ENCODE measurements around the gene ANOS1. TPM values are rescaled to one million over a fixed set of nuclear protein-coding genes. Genes with fewer than 3 reads are reported as not detected.
A peak's percentile ranks its signal among the peaks of the same experiment; 100 is the strongest.

The ANOS1 gene
- total RNA-seq, 6 donors from 2014 or later: 16.8 to 118 (median 66.6) TPM

DNA sequence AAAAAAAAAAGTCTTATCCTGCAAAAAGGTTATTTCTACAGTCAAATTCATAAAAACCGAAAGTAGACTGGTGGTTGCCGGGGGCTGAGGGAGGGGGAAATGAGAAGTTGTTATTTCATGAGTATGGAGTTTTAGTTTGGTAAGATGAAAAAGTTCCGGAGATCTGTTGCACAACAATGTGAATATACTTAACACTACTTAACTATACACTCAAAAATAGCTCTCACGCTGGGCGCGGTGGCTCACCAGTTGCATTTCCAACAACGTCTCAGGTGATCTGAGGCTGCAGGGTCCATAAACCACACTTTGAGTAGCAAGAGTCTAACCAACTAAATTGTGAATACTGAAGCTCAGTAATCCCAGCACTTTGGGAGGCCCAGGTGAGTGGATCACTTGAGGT is 52.4 kb downstream of the ANOS1 start:
- H3K36me3 ChIP-seq: no peaks in the 10 kb centered on the region
- no peak overlapping the region for H3K4me3 ChIP-seq
- 55 to 77% methylated on average over 6 to 7 of the region's 7 CpGs for WGBS, 2 donors
- DNase-seq (peak in 1 of 2 donors; percentile 65), ATAC-seq (ENCODE audit: low FRiP score in 2 of 2) (no peak)
- TF ChIP-seq POLR2A (IDR thresholded peaks at IDR 0.05): no peak
- TF ChIP-seq POLR2AphosphoS5 (IDR thresholded peaks at IDR 0.05): no peak
- H3K27me3 ChIP-seq: no peaks in the 10 kb centered on the region
- H3K9me3 ChIP-seq: no peaks in the 10 kb centered on the region
- H3K27ac ChIP-seq: peak overlapping the region in 1 of 4 donors; percentile 23
- H3K4me1 ChIP-seq: no peaks in the 10 kb centered on the region

DNA sequence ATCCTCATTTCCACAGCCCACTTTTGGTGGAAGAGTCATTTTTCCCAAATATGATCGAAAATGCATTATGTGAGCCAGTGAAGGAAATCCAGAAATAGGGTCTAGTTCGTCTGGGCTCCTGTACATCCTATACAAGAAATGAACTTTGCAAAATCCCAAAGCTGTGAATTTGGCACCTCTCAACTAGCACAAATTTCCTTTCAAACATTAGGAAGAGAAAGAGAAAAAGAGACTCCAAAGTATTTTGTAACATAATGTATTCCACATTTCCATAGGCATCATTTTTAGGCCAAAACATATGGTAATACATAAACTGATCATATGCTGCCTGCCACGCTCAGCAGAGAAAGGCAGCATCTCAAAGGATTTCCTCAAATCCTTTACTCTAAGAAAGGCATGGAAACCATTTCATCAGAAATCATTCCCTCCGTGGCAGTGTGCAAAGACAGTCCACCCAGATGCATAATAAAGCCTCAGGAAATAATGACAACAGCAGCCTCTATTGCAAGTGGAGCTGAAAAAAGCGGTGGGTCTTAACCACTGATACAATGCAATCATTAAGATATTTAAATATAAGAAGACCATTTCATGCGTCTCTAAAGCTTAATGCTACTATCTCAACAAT is 56.8 kb downstream of the ANOS1 start:
- no peak overlapping the region for H3K4me3 ChIP-seq
- H3K9me3 ChIP-seq: no peaks in the 10 kb centered on the region
- DNase-seq: no peak
- TF ChIP-seq, protein P1, sequence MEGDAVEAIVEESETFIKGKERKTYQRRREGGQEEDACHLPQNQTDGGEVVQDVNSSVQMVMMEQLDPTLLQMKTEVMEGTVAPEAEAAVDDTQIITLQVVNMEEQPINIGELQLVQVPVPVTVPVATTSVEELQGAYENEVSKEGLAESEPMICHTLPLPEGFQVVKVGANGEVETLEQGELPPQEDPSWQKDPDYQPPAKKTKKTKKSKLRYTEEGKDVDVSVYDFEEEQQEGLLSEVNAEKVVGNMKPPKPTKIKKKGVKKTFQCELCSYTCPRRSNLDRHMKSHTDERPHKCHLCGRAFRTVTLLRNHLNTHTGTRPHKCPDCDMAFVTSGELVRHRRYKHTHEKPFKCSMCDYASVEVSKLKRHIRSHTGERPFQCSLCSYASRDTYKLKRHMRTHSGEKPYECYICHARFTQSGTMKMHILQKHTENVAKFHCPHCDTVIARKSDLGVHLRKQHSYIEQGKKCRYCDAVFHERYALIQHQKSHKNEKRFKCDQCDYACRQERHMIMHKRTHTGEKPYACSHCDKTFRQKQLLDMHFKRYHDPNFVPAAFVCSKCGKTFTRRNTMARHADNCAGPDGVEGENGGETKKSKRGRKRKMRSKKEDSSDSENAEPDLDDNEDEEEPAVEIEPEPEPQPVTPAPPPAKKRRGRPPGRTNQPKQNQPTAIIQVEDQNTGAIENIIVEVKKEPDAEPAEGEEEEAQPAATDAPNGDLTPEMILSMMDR (IDR thresholded peaks at IDR 0.05): no peak
- no peak for TF ChIP-seq POLR2AphosphoS5 (IDR thresholded peaks at IDR 0.05)
- no peak for TF ChIP-seq EP300 (IDR thresholded peaks at IDR 0.05)
- no peak for TF ChIP-seq POLR2A (IDR thresholded peaks at IDR 0.05)
- no peaks in the 10 kb centered on the region for H3K36me3 ChIP-seq
- H3K4me1 ChIP-seq: no peaks in the 10 kb centered on the region
- H3K27me3 ChIP-seq: no peaks in the 10 kb centered on the region
- no peak overlapping the region for H3K27ac ChIP-seq
- ATAC-seq (ENCODE audit: low FRiP score in 2 of 2): no peak
- WGBS, 2 donors: 79 to 83% methylated on average over 6 of the region's 6 CpGs

DNA sequence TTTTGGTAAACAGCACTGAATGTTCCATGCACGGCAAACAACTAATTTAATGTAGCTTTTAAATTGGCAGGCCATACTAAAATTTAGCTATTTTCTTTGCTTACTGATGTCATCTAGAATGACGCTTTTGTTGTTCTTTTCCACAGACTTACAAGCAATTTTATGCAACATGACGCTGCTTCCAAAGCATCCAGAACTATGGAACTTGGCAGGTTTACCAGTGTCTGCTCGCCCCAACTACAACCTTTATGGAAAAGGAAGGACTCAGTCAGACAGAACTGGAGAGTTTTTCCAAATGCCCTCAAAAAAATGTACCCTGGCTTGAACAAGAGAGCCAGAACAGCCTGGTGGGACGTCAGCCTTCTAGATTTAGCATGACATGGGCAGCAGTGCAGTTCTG is 58.7 kb downstream of the ANOS1 start:
- WGBS, 2 donors: 76 to 79% methylated on average over 4 to 5 of the region's 5 CpGs
- Histone ChIP-seq H3K27ac (no peak overlapping the region), H3K4me1 (no peaks in the 10 kb centered on the region)

DNA sequence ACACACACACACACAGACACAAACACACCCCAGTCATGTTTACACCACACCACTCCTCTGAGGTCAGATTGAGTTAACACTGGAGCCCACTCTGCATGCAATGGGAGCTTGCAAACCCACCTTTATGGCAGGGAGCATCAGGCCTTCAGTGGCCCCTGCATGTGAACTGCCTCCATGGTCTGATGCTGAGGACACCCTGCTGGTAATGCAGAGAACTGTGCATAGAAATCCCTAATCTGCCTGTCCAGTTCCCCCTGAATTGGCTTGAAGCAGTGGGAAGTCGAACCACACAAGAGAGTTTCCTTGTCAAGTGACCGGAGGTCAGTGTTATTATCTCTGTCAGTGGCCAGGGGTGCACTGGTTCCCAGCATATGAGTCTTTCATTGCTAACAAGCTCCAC is 59.8 kb downstream of the ANOS1 start:
- no peaks in the 10 kb centered on the region for H3K36me3 ChIP-seq
- ATAC-seq (ENCODE audit: low FRiP score in 2 of 2): peak in 1 of 2 donors; percentile 19
- H3K4me1 ChIP-seq: no peaks in the 10 kb centered on the region
- no peak for DNase-seq
- WGBS, 2 donors: 61% methylated on average over 2 of the region's 2 CpGs; no CpG with 5 or more reads in 1 of the 2 donors
- no peak overlapping the region for H3K27ac ChIP-seq
- no peaks in the 10 kb centered on the region for H3K27me3 ChIP-seq
- H3K9me3 ChIP-seq: no peaks in the 10 kb centered on the region
- no peak overlapping the region for H3K4me3 ChIP-seq
- TF ChIP-seq POLR2A (IDR thresholded peaks at IDR 0.05): no peak
- no peak for TF ChIP-seq POLR2AphosphoS5 (IDR thresholded peaks at IDR 0.05)
- TF ChIP-seq, protein P1 (IDR thresholded peaks at IDR 0.05): no peak

More for the DNA sequence above, 58.7 kb downstream of the ANOS1 start:
- H3K36me3 ChIP-seq: no peaks in the 10 kb centered on the region
- H3K27me3 ChIP-seq: no peaks in the 10 kb centered on the region
- TF ChIP-seq EP300 (IDR thresholded peaks at IDR 0.05): no peak
- no peak for TF ChIP-seq POLR2A (IDR thresholded peaks at IDR 0.05)
- TF ChIP-seq, protein P1 (IDR thresholded peaks at IDR 0.05): no peak
- TF ChIP-seq POLR2AphosphoS5 (IDR thresholded peaks at IDR 0.05): no peak
- no peak for DNase-seq
- no peaks in the 10 kb centered on the region for H3K9me3 ChIP-seq
- ATAC-seq (ENCODE audit: low FRiP score in 2 of 2): no peak
- H3K4me3 ChIP-seq: no peak overlapping the region

DNA sequence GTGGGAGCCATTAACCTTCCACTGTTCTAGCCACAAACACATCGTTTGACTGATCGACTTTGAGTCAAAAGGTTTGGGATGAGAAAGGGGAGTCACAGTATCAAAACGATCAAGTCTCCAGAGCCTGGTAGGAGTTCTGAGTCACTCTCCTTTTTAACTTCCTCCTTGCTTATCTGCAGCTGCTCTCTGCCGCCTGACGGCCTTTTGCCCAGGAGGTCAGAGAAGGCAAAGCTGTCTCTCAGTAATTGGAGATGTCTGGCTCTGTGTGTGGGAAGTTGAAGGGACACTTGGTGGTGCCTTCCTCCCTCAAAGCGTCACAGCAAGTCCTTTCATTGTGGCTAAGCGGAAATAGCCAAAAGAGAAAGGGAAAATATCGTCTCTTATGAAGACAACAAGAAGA is 63.1 kb downstream of the ANOS1 start:
- ATAC-seq (ENCODE audit: low FRiP score in 2 of 2): no peak

More for the DNA sequence above, 63.1 kb downstream of the ANOS1 start:
- Histone ChIP-seq H3K4me1 (no peaks in the 10 kb centered on the region), H3K9me3 (no peaks in the 10 kb centered on the region), H3K36me3 (no peaks in the 10 kb centered on the region), H3K27ac (no peak overlapping the region), H3K27me3 (no peaks in the 10 kb centered on the region), H3K4me3 (no peak overlapping the region)
- no peak for DNase-seq
- 28 to 32% methylated on average over 5 to 8 of the region's 8 CpGs for WGBS, 2 donors
- TF ChIP-seq POLR2AphosphoS5 (IDR thresholded peaks at IDR 0.05) (no peak), POLR2A (IDR thresholded peaks at IDR 0.05) (no peak), EP300 (IDR thresholded peaks at IDR 0.05) (no peak)
- TF ChIP-seq, protein P1 (IDR thresholded peaks at IDR 0.05): no peak
